IPS-NIHi11 (cell line): ENCODE data around the gene ZNF12.

Experiments
- DNase-seq: peaks from one replicate; pipeline ENCODE4 v3.0.0; 2012; ENCODE audit warnings: mixed read lengths, low spot score

The ZNF12 gene

DNA sequence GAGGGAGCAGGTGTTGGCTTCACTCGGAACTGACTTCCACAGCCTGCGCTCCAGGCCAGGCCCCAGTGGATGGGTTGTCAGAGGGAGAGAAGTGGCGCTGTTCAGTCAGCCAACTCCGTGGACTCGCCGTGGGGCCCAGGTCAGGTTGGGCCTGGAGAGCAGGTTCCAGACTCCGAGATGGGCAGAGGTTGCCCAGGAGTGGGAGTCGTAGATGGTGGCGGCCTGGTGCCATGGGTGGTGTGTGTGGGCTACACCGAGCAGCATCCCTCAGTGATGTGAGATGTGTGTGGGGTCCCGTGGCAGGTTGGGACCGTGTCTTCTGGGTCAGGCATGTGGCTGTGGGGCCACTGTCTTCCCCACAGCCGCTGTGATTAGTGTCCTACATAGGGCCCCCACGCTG lies 59.2 kb downstream of the ZNF12 start:
- DNase-seq: no peak

DNA sequence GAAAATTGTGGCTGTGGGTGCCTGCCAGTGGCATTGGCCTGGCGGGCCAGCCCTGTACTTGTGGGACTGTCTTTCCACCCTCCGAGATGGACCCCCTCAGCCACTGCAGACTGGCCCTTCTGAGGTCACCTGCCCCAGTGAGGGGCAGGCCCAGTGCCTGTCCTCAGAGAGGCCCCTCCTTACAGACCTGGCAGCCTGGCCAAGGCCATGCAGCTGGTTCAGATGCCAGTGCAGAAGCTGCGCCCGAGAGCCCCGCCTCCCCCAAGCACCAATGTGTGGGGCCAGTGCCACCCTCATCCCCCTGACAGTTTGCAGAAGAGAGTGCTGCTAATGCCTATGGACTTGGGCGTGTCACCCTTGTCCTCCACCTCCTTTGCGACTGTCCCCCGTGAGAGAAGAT lies 59.7 kb downstream of the ZNF12 start:
- DNase-seq: no peak

GRCh38 chr7:6646465-6646864 lies 60.3 kb downstream of the ZNF12 start:
- no peak for DNase-seq

GRCh38 chr7:6644728-6645127 lies 62.0 kb downstream of the ZNF12 start:
- DNase-seq: no peak

DNA sequence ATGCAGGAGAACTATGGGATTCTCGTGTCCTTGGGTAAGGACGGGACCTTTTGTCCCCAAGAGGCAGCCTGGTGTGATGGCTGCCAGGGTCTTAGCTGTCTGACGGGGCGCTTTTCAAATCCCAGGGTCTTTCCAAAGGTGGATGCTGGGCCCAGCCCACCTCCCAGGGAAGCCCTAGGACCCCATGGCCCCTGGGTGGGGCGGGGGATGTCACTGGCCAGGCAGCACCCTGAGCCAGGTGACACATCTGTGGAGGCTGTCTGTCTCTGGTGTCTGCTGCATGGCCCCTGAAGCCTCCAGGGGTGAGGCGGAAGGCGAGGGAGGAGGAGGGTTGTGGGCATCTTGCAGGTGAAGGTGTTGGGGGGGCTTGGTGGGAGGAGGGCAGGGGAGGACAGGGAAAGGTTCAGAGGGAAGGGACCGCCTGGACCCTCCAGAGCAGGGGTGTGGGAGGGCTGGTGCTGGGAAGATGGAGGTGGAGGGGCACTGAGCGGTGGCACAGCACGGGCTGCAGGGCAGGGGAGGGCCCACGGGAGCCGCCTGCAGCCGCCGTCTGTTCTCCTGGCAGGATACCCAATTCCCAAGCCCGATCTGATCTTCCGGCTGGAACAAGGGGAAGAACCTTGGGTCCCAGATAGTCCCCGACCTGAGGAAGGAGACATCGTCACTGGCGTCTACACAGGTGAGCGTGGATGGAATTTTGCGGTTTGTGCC lies 62.7 kb downstream of the ZNF12 start:
- DNase-seq: no peak

- no peak for DNase-seq
Measured at GRCh38 chr7:6642861-6643640, 63.7 kb downstream of the ZNF12 start.

- DNase-seq: no peak
Measured at GRCh38 chr7:6642239-6642839, 64.4 kb downstream of the ZNF12 start.

DNA sequence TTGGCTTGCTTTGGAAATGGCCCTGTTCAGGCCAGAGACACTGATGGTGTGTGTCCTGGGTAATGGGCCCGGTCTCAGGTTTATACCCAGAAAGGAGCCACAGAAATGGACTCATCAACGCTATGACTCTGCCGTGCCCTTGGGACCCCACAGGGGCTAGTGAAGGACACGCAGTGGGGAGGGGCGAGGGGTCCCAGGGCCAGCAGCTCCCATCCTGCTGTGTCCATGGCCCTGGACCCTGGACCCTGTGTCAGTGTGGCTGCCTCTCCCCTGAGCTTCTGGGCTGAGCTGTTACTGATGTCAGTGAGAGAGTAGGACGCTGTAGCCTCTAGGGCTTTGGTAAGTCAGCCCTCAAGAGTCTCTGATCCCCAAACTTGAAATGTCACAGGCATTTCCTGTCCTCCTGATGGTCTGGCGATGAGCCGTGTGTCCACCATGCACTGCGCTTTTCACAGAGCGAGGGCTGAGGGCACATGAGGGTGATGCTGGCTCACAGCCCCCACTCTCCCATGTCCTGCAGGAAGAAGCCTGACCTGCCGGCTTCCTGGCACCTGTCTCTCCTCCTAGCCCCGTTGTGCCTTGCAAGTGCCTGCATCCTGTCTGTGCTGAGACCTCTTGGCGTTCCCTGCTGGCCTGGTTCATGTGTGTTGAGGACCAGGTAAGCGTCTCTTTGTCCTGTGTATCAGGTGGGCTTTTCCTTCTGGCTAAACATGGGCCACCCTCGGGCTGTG lies 65.3 kb downstream of the ZNF12 start:
- DNase-seq: no peak

GRCh38 chr7:6640246-6640721 lies 66.5 kb downstream of the ZNF12 start:
- peak; percentile 72 for DNase-seq

DNA sequence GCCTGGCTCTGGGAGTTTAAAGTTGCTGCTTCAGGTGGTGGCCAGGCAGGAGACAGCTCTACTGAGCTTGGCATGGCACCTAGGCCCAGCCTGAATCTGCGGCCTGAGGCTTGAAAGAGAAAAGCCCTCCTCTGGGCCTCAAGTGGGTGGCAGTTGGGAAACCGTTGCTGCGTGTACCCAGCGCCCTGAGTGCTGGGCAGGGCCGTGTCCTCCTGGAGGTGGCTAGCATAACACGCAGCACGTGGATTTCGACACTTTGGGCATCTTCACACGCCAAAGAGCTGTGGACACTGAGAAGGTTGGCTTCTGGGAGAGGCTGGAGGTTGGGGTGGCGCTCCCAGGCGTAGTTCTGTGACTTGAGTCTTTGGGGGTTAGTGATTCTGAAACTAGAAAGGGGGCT lies 67.1 kb downstream of the ZNF12 start:
- no peak for DNase-seq

DNA sequence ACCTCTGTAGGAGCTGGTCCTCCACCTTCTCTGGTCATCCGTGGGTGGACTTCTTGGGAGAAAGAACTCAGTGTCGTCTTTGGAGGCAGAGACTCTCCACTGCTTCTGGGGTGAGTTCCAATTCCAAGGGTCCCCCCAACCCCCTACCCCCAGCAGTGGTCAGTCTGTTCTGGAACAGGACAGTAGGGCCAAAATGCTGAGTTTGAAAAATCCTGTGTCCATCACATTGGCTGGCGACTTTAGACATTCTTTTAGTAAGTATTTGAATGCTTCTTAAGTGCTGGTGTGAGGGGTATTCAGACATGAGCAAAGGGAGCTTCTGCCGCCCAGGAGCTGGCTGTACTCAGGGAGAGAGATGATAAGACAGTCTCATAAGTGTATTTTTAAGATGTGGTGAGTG lies 67.7 kb downstream of the ZNF12 start:
- DNase-seq: no peak
